Hepatocyte (in vitro differentiated cells): ENCODE data around the gene MCM7. TPM values are rescaled to one million over a fixed set of nuclear protein-coding genes. Genes with fewer than 3 reads are reported as not detected.
A peak's percentile ranks its signal among the peaks of the same experiment; 100 is the strongest.

ENCODE experiments used
- DNase-seq: peaks from one replicate; pipeline ENCODE4 v3.0.0-alpha.2; 2016; ENCODE audit warnings: low spot score
- H2AFZ ChIP-seq: fragments of 200-600 bp; sonication (generic); 2 replicates; pipeline ENCODE4 v1.6.0; 2016; ENCODE audit warnings: antibody characterized with exemption, mild to moderate bottlenecking
- H3K27ac ChIP-seq: fragments of 200-600 bp; sonication (generic); 2 replicates; pipeline ENCODE4 v1.5.1; 2016; ENCODE audit warnings: mild to moderate bottlenecking
- H3K27me3 ChIP-seq: fragments of 200-600 bp; sonication (generic); 2 replicates; pipeline ENCODE4 v1.6.1; 2016
- H3K36me3 ChIP-seq: fragments of 200-600 bp; sonication (generic); replicated peaks from 2 replicates; pipeline ENCODE4 v1.5.1; 2016; ENCODE audit warnings: low read depth; ENCODE audit not compliant: insufficient read depth
- H3K4me1 ChIP-seq: fragments of 200-600 bp; sonication (generic); 2 replicates; pipeline ENCODE4 v1.5.1; 2016; ENCODE audit warnings: mild to moderate bottlenecking, moderate library complexity; ENCODE audit not compliant: insufficient read depth
- H3K4me2 ChIP-seq: fragments of 200-600 bp; sonication (generic); 2 replicates; pipeline ENCODE4 v1.6.0; 2016
- H3K4me3 ChIP-seq: fragments of 200-600 bp; sonication (generic); 2 replicates; pipeline ENCODE4 v1.5.1; 2016; ENCODE audit warnings: mild to moderate bottlenecking
- H3K79me2 ChIP-seq: fragments of 200-600 bp; sonication (generic); 2 replicates; pipeline ENCODE4 v1.6.0; 2017; ENCODE audit warnings: mild to moderate bottlenecking
- H3K9me2 ChIP-seq: fragments of 200-600 bp; sonication (generic); replicated peaks from 2 replicates; pipeline ENCODE4 v1.6.0; 2017; ENCODE audit warnings: mild to moderate bottlenecking; ENCODE audit not compliant: insufficient read depth
- H3K9me3 ChIP-seq: fragments of 200-600 bp; sonication (generic); 2 replicates; pipeline ENCODE4 v1.5.1; 2016; ENCODE audit warnings: low read depth, mild to moderate bottlenecking
- H4K20me1 ChIP-seq: fragments of 200-600 bp; sonication (generic); 2 replicates; pipeline ENCODE4 v1.6.0; 2016; ENCODE audit warnings: mild to moderate bottlenecking; ENCODE audit not compliant: insufficient read depth, poor library complexity, severe bottlenecking
- CTCF ChIP-seq: fragments of 200-600 bp; sonication (generic); IDR thresholded peaks from 2 replicates; pipeline ENCODE4 v1.5.1; 2016; ENCODE audit warnings: antibody characterized with exemption, mild to moderate bottlenecking; ENCODE audit not compliant: poor library complexity
- EZH2 ChIP-seq: fragments of 200-600 bp; sonication (generic); IDR thresholded peaks from 2 replicates; pipeline ENCODE4 v1.6.1; 2016; ENCODE audit warnings: antibody characterized with exemption, mild to moderate bottlenecking, borderline replicate concordance
- EZH2phosphoT487 ChIP-seq: fragments of 200-600 bp; sonication (generic); IDR thresholded peaks from one replicate; pipeline ENCODE4 v1.6.1; 2018; ENCODE audit warnings: antibody characterized with exemption, mild to moderate bottlenecking, low read depth, moderate library complexity; ENCODE audit not compliant: unreplicated experiment, severe bottlenecking
- WGBS: methylation state at CpG from one replicate; pipeline ENCODE4 v1.1.6; 2016; ENCODE audit warnings: low lambda C conversion rate; ENCODE audit errors: missing lambda C conversion rate; 5-methylcytosine and 5-hydroxymethylcytosine counted together
- polyA plus RNA-seq: library from polyadenylated mRNA; unstranded; fragments of >200 nt; fragmentation: Nextera tagmentation; extraction: Ambion mirVana; gene quantifications from 2 replicates; pipeline ENCODE4 v1.2.1, GENCODE V29; 2016
- total RNA-seq: library from RNA; depleted of rRNA; stranded (reverse); fragments of >200 nt; gene quantifications from 2 replicates; pipeline ENCODE4 v1.2.3, GENCODE V29; 2014

The MCM7 gene
- total and polyA plus RNA-seq, 2 experiments from 2014 or later = 42.1 to 49.3 TPM

GRCh38 chr7:100111156-100111555 lies 10.0 kb upstream of the MCM7 start:
- H3K9me3 ChIP-seq = no peaks in the 10 kb centered on the region
- H2AFZ ChIP-seq = no peak overlapping the region
- no peaks in the 10 kb centered on the region for H3K27me3 ChIP-seq
- H4K20me1 ChIP-seq = no peaks in the 10 kb centered on the region
- no peaks in the 10 kb centered on the region for H3K36me3 ChIP-seq
- WGBS = 91% methylated on average over 7 of the region's 7 CpGs
- H3K9me2 ChIP-seq = no peaks in the 10 kb centered on the region
- DNase-seq = no peak
- no peaks in the 10 kb centered on the region for H3K4me1 ChIP-seq
- no peaks in the 10 kb centered on the region for H3K79me2 ChIP-seq
- H3K4me2 ChIP-seq = no peak overlapping the region
- no peak overlapping the region for H3K27ac ChIP-seq
- no peak overlapping the region for H3K4me3 ChIP-seq
- TF ChIP-seq EZH2phosphoT487 (no peak), CTCF (no peak), EZH2 (no peak)

GRCh38 chr7:100109521-100110163 lies 8.4 kb upstream of the MCM7 start:
- no peaks in the 10 kb centered on the region for H3K27me3 ChIP-seq
- H3K79me2 ChIP-seq = no peaks in the 10 kb centered on the region
- no peaks in the 10 kb centered on the region for H4K20me1 ChIP-seq
- H3K27ac ChIP-seq = no peak overlapping the region
- no peaks in the 10 kb centered on the region for H3K9me3 ChIP-seq
- no peak for DNase-seq
- 87% methylated on average over 12 of the region's 12 CpGs for WGBS
- TF ChIP-seq CTCF (peak; percentile 6), EZH2 (no peak)
- H3K36me3 ChIP-seq = no peaks in the 10 kb centered on the region
- no peak overlapping the region for H3K4me3 ChIP-seq
- no peak overlapping the region for H2AFZ ChIP-seq
- no peak overlapping the region for H3K4me2 ChIP-seq
- no peaks in the 10 kb centered on the region for H3K4me1 ChIP-seq
- H3K9me2 ChIP-seq = no peaks in the 10 kb centered on the region

- Histone ChIP-seq H3K4me1 (no peaks in the 10 kb centered on the region), H3K4me3 (no peak overlapping the region), H3K27ac (no peak overlapping the region), H3K79me2 (peaks cover 2% of the 10 kb centered on the region), H4K20me1 (no peaks in the 10 kb centered on the region), H3K36me3 (no peaks in the 10 kb centered on the region), H3K4me2 (no peak overlapping the region), H3K9me3 (no peaks in the 10 kb centered on the region), H3K27me3 (no peaks in the 10 kb centered on the region), H2AFZ (no peak overlapping the region), H3K9me2 (no peaks in the 10 kb centered on the region)
- 85% methylated on average over 6 of the region's 11 CpGs for WGBS
- DNase-seq = no peak
- TF ChIP-seq CTCF (no peak), EZH2 (no peak), EZH2phosphoT487 (no peak)
Observed at GRCh38 chr7:100107890-100108289, 6.7 kb upstream of the MCM7 start.
